AG04450 (cell line): ENCODE measurements around the gene NRG3. TPM values are rescaled to one million over a fixed set of nuclear protein-coding genes. Genes with fewer than 3 reads are reported as not detected.

Experiments used
- CTCF ChIA-PET: fragments of 300-600, 350-600 bp; formaldehyde crosslinking; extraction: SDS; loops from one replicate; lab custom pipeline; 2022; ENCODE audit warnings: antibody characterized with exemption, inconsistent platforms; lab: Charles Lee
- POLR2A ChIA-PET: fragments of 350-600 bp; formaldehyde crosslinking; extraction: SDS; loops from one replicate; lab custom pipeline; 2021; ENCODE audit warnings: antibody characterized with exemption, inconsistent platforms; lab: Yijun Ruan, JAX
- DNase-seq: peaks from one replicate; pipeline ENCODE4 v3.0.0-alpha.2; 2011; ENCODE audit warnings: low read depth, low spot score
- H3K27ac ChIP-seq: one replicate; pipeline ENCODE4 v1.5.1; 2012; ENCODE audit warnings: low read depth, low read length, control low read depth
- H3K27me3 ChIP-seq: one replicate; pipeline ENCODE4 v1.6.0; 2012; ENCODE audit warnings: low read length; ENCODE audit not compliant: control insufficient read depth, insufficient read depth
- H3K4me3 ChIP-seq: 2 replicates; pipeline ENCODE4 v1.5.1; 2011; ENCODE audit warnings: mild to moderate bottlenecking, low read depth, low read length, control low read depth
- H3K9me3 ChIP-seq: 2 replicates; pipeline ENCODE4 v1.5.1; 2012; ENCODE audit warnings: low read length; ENCODE audit not compliant: control insufficient read depth, insufficient read depth
- CTCF ChIP-seq: IDR thresholded peaks from 2 replicates; pipeline ENCODE4 v1.5.1; 2011; ENCODE audit warnings: low read depth, low read length, control low read depth, inconsistent platforms
- polyA plus RNA-seq: library from polyadenylated mRNA; depleted of rRNA; stranded (reverse); fragments of >200 nt; gene quantifications from 2 replicates; pipeline ENCODE4 v1.2.3, GENCODE V29; 2011

The NRG3 gene
- polyA plus RNA-seq, 1 experiment: not detected

- H3K27me3 ChIP-seq: no peaks in the 10 kb centered on the region
- peaks cover 12% of the 10 kb centered on the region; the same call in 1 of the 2 replicates for H3K9me3 ChIP-seq
- DNase-seq: no peak
- TF ChIP-seq CTCF: no peak
- ChIA-PET CTCF (no interaction called here), POLR2A (no interaction called here)
- H3K27ac ChIP-seq: no peak overlapping the region
- H3K4me3 ChIP-seq: no peak overlapping the region
These were observed 534.7 kb downstream of the NRG3 start for GRCh38 chr10:82409671-82410070.

- Histone ChIP-seq H3K9me3 (peaks cover 8% of the 10 kb centered on the region; the same call in 1 of the 2 replicates), H3K27me3 (no peaks in the 10 kb centered on the region), H3K4me3 (no peak overlapping the region), H3K27ac (no peak overlapping the region)
- ChIA-PET CTCF (no interaction called here), POLR2A (no interaction called here)
- no peak for TF ChIP-seq CTCF
- no peak for DNase-seq
These were observed 536.4 kb downstream of the NRG3 start for GRCh38 chr10:82411416-82411815.

GRCh38 chr10:82420001-82420400, 545.0 kb downstream of the NRG3 start:
- ChIA-PET CTCF (no interaction called here), POLR2A (no interaction called here)
- H3K27ac ChIP-seq: no peak overlapping the region
- H3K4me3 ChIP-seq: no peak overlapping the region
- 0 out of 2 replicates have a peak, but pooled peaks cover 3% of the 10 kb centered on the region for H3K9me3 ChIP-seq
- no peak for DNase-seq
- no peaks in the 10 kb centered on the region for H3K27me3 ChIP-seq
- TF ChIP-seq CTCF: no peak

- ChIA-PET CTCF (no interaction called here), POLR2A (no interaction called here)
- no peaks in the 10 kb centered on the region for H3K9me3 ChIP-seq
- no peak overlapping the region for H3K27ac ChIP-seq
- H3K27me3 ChIP-seq: no peaks in the 10 kb centered on the region
- no peak for TF ChIP-seq CTCF
- DNase-seq: no peak
- H3K4me3 ChIP-seq: no peak overlapping the region
These were observed 554.3 kb downstream of the NRG3 start for GRCh38 chr10:82429302-82429701.

- no peak for DNase-seq
- CTCF ChIA-PET: no interaction called here
- TF ChIP-seq CTCF: no peak
- H3K4me3 ChIP-seq: no peak overlapping the region
- POLR2A ChIA-PET: no interaction called here
- H3K27me3 ChIP-seq: no peaks in the 10 kb centered on the region
- no peak overlapping the region for H3K27ac ChIP-seq
- peaks cover 10% of the 10 kb centered on the region for H3K9me3 ChIP-seq
These were observed 563.3 kb downstream of the NRG3 start for GRCh38 chr10:82438277-82438676.
